GM19240 (cell line): ENCODE data around the gene TAPBPL.
A peak's percentile ranks its signal among the peaks of the same experiment; 100 is the strongest.
"Not testable (repeated sequence)": the region's sequence is repeated elsewhere in the genome, so short reads cannot be mapped to it uniquely, and the experiment has no call there.

ENCODE experiments used
- DNase-seq: peaks from one replicate; pipeline ENCODE4 v3.0.0; 2011; ENCODE audit warnings: low spot score; ENCODE audit not compliant: insufficient read length

Gene TAPBPL

DNA sequence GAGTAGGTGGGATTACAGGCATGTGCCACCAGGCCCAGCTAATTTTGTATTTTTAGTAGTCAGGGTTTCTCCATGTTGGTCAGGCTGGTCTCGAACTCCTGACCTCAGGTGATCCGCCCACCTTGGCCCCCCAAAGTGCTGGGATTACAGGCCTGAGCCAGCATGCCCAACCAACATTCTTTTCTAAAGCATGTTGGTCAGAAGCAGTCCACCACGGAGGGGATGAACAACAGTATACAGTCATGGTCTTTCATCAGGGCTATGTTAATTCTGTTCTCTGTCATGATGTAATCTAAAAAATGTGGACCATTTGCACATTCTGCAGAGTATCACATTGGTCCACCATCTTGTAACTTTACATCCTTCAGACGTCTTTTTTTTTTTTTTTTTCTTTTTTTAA is 37.6 kb downstream of the TAPBPL start:
- no peak for DNase-seq

DNA sequence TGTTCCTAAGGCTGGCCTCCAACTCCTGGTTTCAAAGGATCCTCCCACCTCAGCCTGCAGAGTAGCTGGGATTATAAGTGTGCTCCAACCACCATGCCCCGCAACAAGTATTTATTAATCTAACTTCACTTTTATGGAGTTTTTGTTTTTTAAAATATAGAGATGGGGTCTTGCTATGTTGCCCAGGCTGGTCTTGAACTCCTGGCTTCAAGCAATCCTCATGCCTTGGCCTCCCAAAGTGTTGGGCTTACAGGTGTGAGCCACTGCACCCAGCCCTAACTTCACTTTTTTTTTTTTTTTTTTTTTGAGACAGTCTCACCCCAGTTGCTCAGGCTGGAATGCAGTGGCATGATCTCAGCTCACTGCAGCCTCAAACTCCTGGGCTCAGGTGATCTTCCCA is 38.8 kb downstream of the TAPBPL start:
- DNase-seq = not testable (repeated sequence)

DNA sequence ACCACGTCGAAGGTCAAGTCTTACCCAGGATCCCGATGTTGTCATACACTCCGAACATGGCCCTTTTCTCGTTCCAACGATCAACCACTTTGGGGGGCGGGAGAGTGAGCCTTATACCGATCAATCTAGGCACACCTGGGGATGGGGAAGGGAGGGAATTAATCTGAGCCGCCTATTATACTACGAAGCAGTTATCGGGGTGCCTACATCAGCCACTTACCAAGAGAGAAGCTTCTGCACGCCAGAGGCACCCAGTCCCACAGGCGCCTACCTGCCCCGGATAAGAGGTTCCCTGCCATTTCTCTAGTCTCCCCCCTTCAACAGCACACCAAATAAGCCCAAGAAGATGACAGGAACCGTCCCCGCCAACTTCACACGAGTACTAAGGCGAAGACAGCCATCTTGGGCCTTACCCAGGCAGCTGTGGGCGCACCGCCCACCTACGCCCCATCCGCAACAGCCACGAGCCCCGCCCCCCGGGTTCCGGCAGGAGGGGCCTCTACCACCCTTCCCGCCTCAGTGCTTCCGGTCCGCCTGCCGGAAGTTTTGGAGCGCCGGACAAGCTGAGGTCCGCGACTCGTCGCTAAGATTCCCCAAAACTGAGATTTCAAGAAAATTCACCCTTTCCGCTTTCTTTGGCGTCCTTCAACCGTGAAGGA is 41.1 kb downstream of the TAPBPL start, which contains the start of gene MRPL51:
MRPL51 (minus strand) TSS at position 425 of the 659 bp plus-strand sequence; CDS start at position 299, 126 bp downstream.
- DNase-seq = peak; percentile 88

DNA sequence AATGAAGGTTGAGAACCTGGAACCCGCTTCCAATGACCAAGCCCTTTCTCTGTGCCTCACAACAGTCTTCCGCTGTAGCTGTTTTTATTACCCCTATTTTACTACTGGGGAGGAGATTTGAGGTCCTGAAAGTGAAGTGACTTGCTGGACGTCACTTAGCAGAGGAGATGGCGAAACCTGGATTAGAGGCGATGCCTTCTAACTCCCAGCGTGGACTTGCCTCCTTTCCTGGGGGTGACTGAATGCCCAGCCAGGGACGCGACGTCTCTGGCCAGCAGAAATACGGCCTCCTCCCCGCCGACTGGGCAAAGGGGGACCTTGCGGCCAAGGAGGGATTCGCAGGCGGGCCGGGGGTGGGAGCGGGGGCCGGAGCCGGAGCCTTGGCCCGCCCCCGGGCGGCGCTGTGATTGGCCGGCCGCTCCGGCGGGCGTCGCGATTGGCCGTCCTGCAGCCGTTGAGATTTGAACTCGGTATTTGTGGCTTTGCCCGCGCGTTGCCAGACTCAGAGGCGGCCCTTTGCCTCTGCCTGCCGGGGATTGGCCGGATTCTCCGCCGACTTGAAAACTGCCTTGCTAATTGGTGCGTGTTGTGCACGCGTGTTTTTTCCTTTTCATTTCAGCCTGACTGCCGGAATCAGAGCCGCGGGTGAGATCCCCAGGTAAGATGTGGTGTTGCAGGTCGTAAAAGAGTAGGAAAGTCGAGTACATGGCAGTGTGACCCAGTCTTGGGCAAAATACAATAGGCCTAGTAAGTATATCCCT is 41.8 kb downstream of the TAPBPL start, which contains the start of gene NCAPD2:
NCAPD2 (plus strand) TSS at position 606 of the 761 bp plus-strand sequence. CDS start 997 bp downstream, outside the sequence.
- DNase-seq = peak; percentile 90

DNA sequence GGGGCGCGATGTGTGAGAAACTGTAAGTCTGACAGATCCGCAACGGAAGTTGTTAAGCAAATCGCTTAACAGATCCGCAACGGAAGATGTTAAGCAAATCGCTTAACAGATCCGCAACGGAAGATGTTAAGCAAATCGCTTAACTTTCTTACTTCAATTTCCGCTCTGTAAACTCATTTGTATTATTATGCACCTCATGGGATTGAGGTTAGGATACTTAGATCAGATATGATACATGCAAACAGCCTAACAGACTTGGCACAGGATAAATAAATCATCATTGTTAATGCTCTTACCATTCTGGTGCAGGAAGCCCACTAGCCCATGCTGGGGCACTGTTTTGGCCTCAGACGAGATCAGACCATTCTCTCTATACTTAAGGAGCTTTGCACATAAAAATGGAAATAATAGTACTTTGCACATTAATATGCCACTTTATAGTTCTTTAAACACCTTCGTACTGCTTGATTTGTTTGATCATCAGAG is 42.5 kb downstream of the TAPBPL start:
- no peak for DNase-seq

DNA sequence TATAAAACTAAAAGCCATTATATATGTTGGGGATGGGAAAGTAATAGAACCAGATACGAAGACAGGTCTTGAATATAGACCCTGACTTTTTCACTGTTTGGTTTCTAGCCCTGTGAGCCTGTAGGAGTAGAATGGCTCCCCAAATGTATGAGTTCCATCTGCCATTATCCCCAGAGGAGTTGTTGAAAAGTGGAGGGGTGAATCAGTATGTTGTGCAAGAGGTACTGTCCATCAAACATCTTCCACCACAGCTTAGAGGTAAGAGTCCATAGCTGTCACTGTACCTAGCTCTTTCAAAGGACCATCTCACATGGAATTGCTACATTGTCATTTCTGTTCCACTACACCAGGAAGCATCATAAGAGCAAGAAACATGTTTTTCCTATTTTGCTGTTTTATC is 43.1 kb downstream of the TAPBPL start:
- no peak for DNase-seq

DNA sequence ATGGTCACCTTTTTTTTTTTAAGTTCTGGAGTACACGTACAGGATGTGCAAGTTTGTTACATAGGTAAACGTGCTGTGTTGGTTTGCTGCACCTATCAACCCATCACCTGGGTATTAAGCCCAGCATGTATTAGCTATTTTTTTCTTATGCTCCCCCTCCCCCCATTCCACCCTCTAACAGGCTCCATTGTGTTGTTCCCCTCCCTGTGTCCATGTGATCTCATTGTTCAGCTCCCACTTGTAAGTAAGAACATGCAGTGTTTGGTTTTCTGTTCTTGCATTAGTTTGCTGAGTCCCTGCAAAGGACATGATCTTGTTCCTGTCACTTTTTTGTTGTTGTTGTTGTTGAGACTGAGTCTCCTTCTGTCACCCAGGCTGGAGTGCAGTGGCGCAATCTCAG is 45.4 kb downstream of the TAPBPL start:
- not testable (repeated sequence) for DNase-seq

DNA sequence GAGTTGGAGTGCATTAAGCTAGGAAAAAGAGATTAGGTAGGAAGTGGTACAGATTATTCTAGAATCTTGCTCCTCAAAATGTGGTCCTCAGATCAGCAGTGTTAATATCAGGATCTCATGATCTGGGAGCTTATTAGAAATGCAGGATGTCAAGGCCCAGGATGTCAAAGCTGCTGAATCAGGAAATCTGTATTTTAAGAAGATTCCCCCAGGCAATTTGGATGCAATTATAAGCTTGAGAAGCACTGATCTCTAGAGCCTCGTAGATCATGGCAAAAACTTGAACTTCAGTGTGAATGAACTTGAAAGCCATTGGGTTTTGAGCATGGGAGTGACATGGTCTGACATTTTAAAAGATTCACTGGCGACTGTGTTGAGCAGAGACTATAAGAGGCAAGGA is 48.6 kb downstream of the TAPBPL start:
- no peak for DNase-seq

DNA sequence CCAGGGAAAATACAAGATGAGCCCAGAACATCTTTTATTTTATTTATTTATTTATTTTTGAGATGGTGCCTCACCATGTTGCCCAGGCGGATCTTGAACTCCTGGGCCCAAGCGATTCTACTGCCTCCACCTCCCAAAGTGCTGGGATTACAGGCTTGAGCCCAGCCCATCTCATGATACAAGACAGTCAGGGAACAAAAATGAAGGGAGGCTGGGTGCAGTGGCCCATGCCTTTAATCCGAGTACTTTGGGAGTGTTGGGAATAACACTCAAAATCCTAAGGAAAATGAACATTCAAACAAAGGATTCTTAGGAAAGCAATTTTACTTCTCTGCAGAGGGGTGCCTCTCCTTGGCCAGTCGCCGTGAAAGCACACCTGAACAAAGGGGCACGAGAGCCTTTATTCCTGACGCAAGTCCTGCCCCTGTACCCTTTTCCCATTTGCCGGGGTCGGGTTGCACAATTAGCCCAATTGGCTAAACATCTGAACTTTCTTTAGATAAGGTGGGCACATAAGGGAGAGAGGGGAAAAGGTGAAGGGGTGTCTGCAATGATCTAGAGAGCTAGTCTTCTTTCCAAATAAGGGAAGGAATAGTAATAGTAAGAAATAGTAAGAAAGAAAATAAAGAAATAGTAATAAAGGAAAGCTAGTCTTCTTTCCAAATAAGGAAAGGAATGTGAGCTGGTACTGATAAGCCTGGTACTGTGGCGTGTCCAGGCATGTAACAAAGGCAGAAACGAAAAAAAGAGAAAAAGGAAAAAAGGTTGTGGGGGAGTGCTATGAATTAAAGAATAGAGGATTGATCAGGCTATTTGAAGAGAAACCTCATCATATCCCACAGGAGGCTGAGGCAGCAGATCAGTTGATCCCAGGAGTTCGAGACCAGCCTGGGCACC is 55.5 kb downstream of the TAPBPL start:
- DNase-seq = no peak

DNA sequence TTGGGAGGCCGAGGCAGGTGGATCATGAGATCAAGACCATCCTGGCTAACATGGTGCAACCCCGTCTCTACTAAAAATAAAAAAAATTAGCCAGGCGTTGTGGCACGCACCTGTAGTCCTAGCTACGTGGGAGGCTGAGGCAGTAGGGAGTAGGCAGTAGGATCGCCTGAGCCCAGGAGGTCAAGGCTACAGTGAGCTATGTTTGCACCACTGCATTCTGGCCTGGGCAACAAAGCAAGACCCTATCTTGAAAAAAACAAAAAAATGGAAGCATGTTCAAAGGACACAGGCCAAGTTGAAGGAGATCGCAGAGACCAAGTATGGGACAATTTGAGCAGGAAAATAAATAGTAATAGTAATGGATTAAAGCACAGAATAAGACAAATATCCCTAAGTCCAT is 56.2 kb downstream of the TAPBPL start:
- no peak for DNase-seq
